Measurements from ENCODE around the gene MAML3.

Gene MAML3

DNA sequence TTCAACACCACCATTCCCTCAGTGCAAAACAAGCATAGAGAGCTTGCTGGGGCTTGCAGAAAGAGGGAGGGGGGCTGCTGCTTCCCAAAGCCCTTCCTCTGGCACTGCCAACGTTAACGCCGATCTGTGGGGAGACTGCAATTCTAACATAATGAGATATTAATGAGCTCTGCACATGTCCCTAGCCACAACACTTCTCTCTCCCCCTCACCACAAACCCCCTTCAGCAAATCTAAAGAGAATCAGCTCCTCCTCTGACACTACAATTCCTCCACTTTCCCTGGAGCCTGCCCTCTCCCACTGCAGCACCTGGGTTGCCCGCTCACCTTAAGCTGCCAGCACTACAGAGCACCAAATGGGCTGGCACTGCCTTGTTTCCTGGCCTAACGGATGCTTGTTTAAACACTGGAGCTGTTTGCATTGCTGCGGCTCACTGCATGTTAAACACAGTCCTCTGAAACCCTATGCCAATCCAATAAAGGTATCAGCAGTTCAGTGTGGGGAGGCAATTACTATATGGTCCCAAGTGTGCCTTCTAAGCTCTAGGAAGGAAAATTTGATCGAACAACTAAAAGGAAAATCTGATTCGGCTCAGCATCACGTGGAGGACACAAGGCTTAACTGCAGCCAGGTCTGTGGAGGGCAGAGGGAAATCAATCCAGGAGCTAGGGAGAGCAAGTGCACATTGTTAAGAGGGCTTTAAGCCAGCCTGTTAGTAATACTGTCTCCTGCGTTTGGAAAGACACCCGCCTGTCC is 232.4 kb downstream of the MAML3 start:
- no peak for DNase-seq (ENCODE audit: low read depth)

DNA sequence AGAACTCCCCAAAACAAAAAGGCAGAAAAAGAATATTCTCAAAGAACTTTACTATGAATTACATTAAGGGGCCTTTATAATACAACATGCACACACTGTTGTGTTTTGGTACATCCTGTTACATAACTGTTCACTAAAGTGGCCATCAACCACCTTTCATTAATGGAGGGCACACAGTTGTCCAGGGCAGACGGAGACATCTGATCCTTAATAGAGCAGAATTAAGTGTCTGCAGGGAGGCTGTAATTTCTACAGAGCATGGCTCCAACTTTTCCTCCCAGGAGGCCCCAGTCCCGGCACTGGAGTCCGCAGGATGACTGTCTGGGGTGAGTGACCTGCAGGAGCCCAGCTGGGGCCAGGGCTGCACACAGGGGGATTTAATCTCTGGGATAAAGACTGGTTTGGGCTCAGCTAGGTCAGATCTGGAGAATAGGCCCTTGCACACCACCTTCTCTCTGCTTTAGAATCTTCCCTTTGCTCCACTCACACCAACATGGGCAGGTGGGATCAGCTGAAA is 233.4 kb downstream of the MAML3 start:
- no peak for DNase-seq (ENCODE audit: low read depth)

DNA sequence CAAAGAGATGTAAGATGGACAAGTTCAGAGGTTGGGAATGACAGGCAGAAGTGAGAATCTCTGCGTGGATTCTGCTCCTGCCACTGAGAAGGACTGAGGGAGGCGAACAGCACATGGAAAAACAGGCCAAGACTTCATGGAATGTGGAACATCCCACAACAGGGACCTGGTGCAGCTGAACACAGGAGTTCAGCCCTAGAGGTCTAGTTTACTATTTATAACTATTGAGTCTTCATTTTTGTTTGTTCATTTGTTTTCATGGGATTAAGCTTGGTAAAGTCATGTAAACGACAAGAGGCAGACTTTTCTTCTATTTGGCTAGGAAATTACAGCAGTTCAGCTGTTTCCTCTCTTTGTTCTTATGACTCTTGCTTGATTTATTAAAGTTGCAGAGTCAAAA is 234.5 kb downstream of the MAML3 start:
- no peak for DNase-seq (ENCODE audit: low read depth)

DNA sequence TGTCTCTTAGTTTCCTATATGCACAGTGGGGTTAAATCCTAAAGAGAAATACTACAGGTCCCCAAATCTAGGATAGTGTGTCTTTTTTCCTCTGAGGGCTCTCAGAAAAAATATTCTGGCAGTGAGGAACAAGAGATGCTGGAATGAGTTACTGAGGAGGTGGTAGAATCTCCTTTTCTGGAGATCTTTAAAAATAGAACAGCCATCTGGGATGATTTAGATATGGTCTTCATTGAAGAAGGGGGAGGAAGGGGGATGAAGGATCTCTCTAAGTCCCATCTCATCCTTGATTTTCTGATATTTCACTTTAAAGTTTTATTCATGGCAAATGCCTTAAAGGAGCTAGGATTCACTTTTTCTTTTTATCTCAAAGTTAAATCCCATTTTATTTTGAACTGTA is 235.0 kb downstream of the MAML3 start:
- no peak for DNase-seq (ENCODE audit: low read depth)

DNA sequence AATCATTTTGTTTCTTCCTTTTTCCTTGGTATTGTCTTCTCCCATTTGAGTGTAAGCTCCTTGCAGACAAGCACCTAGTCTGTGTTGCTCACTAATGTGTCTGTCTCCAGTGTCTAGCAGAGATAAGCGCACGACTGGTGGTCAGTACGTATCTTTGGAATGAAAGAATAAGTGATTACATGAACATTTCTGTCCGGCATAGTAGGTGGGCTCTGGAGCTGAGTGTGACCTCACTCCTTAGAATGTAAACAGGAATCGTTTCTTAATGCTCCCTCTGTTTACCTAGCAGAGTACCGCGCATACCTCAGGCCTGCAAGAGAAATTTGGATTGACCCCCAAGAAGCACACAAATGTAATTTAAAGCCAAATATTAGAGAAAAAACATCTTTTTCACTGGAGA is 235.4 kb downstream of the MAML3 start:
- no peak for DNase-seq (ENCODE audit: low read depth)

DNA sequence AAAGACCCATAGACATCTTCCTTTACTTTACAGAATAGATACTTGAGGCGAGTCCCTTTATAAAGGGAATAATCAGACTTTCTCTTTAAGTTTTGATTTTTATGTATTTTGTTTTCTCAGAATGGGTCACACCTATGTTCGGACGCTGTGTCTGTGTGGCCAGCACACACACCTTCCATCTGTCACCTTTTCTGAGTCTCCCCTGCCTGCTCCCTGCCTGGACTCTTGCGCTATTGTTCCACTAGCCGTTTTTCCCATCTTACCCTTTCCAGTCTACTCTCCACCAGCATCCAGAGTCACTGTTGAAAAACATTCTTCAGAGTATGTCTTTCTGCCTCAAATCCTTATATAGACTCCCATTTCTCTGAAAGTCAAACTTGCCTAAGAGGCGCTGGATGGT is 236.1 kb downstream of the MAML3 start:
- DNase-seq (ENCODE audit: low read depth), result no peak

DNA sequence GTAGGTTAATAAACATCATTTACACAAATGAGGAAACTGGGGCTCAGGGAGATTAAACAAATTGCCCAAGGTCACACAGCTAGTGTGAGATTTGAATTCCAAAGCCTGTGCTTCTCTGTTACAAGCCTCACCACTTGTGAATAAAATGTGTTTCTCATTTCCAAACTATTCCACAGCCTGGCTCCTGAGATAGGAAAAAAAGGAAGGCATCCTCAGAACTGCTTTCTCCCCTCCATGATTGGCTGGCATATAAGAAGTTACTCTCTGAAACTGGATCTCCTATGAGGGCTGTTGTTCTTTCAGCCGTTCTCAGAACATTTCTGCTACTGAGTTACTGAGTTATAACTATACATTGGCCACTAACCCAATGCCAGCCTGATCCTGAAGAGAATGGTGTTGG is 237.9 kb downstream of the MAML3 start:
- DNase-seq (ENCODE audit: low read depth), result no peak

DNA sequence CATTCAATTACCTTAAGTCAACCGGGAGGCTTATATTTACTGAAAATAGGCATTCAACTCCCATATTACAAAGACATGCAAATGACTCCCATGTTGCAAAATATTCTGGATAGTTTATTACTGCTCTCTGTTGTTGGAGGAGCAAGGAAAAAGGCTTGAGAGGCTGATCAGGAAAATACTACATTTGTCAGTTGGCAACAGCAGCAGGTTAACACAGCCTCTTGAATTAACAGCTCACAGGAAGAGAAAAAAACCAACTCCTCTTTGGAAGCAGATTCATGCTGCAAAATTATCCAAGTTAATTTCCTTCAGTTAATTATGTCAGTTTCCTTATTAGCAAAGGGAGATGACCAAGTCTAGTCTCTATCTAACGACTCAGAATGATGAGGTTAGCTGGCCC is 238.9 kb downstream of the MAML3 start:
- no peak for DNase-seq (ENCODE audit: low read depth)

DNA sequence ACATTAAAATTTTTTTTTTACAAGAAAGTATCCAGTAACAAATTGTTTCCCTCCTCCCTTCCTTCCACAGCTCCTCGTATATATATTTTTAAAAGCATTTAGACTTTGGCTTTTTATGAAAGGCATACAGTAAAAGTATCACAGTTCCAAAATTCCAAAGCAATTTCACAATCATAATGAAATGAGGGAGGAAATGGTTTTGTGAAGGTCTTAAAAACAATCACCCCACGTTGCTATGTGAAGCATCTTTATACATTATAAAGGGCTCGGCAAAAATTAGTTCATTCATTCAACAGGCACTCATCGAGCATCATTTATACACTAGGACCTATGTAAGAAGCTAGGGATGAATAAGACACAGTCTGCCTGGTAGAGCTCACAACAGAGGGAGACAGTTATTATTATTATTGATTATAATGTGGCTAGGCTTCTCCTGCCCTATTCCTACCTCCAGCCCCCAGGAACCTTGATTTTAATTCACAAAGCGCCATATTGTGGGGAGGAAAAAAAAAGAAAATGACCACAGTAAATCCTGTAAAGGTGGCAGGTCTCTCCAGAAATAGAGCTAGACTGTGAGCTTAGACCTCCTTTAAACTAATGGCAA is 239.9 kb downstream of the MAML3 start:
- DNase-seq (ENCODE audit: low read depth), result no peak

DNA sequence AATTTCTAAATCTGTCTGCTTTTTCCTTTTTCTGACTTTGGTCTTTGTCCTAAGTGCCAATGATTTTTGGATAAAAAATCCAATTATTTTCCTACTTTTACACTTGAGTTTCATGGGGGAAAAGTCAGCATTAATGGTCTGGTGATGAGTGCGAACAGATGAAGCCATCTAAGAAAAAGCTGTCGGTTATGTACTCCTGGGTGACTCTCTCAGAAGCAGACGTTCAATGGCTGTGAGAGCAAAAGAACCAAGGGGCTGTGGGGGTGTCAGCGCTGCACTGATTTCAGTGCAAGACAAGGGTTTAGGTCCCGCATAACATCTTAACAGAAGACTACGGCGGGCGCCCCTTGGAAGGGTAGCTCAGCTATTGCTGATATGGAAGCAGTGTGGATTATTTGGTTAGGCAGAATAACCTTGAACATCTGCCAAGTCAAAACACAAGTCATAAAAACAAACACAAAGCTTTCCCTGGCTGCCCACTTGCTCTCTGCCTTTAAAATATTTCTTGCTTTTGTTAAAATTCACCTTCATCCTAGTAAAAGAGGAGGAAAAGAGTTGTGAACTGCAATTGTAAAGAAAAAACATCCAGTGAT is 240.5 kb downstream of the MAML3 start:
- DNase-seq (ENCODE audit: low read depth), result no peak

DNA sequence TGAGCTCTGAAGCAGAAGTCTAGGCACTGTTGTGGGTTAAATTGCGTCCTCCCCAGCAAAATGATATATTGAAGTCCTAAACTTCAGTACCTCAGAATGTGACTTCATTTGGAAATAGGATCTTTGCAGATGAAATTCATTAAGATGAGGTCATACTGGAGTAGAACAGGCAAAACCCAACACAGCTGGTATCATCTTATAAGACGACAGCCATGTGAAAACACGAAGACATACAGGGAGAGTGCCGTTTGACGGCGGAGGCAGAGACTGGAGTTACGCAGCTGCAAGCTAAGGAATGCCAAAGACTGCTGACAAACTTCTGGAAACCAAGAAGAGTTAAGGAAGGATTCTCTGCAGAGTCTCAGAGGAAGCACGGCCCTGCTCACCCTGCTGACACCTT is 241.5 kb downstream of the MAML3 start:
- no peak for DNase-seq (ENCODE audit: low read depth)

DNA sequence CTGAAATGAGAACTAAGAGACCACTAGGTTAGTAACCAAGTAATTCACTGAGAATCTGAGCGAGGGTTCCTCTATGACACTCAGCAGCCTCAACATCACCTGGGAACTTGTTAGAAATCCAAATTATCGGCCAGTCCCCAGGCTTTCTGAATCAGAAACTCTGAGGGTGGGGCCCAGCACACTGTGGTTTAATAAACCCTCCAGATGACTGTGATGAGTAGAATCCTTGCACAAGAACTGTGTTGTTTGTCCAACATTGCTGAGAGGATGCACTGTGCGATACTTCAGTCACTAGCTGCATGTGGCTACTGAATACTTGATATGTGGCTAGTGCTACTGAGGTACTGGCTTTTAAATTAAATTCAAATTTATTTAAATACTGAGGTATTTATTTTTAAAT is 243.9 kb downstream of the MAML3 start:
- no peak for DNase-seq (ENCODE audit: low read depth)

DNA sequence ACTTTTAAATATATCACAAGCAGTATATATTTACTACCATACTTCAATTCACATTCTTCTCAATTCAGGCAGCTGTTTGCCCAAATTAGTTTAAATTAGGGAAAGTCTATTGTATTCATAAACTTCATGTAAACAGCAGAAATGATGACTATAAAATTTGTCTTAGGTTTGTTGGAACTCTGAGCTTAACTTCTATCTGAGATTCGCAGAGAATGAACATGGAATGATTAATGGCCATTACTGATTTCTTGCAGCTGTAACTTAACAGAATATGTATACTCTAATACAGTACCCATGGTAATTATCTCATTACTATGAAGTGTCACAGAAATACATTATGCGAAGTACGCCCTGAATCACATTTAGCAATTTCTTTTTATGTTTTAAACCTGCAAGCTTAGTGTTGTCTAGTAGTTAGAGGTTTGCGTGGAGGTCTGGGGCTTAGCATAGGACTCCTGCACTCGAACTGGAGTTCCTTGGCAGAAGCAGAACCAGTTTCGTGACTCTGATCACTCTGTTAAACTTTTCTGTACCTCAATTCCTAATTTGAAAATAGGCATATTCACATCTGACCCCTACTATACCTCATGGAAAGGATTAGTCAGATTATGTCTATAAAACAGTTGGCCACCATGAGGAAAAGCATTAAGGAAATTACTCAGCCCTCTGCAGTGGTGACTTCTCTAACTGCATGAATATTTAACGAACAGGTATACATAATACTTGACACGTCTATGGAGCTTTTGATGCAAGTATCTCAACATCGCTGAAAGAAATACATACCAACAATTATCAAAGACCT is 245.1 kb downstream of the MAML3 start:
- no peak for DNase-seq (ENCODE audit: low read depth)

DNA sequence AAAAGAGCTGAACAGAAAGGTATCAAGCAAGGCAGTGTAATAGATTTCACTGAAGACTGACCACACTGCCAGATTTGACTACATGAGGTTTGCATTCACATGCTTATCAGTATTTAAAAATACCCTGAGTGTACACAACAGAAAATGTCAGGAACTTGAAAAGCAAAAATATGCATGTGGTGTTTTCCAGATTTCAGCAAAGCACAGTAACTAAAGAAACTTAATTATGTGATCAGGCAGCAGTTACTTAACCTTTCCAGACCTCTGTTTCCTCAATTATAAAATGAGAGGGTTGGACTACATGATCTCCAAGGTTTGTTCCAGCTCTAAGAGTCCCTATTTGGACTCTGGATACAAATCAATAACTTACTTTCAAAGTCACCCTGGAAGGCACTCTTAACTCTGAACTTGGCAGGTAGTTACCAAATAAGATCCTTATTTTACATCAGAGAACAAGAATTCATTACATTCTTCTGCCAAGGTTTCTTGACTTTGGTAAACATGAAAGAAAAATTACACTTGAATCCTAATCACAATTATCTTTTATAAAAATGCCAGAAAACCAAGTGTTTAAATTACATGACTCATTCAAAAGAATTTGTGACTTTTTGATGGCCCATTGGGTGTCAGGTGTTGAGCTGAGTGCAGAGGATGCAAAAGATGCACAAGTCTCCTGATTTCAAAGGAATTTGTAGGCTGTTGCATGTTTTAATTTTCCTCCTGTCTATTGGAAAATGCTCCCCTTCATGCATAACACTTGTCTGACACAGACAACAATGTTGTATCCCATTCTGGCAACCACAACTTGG is 246.8 kb downstream of the MAML3 start:
- no peak for DNase-seq (ENCODE audit: low read depth)

DNA sequence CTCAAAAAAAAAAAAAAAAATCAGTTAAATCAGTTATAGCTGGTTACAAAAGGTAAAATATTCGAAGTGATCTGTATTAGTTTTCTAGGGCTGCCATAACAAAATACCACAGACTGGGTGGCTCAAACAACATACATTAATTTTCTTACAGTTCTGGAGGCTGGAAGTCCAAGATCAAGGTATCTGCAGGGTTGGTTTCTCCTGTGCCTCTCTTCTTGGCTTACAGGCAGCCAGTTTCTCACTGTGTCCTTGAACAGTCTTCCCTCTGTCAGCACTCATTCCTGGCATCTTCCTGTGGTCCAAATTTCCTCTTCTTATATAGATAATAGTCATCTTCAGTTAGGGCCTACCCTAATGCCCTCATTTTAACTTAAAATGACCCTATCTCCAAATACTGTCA is 248.5 kb downstream of the MAML3 start:
- DNase-seq (ENCODE audit: low read depth), result no peak

DNA sequence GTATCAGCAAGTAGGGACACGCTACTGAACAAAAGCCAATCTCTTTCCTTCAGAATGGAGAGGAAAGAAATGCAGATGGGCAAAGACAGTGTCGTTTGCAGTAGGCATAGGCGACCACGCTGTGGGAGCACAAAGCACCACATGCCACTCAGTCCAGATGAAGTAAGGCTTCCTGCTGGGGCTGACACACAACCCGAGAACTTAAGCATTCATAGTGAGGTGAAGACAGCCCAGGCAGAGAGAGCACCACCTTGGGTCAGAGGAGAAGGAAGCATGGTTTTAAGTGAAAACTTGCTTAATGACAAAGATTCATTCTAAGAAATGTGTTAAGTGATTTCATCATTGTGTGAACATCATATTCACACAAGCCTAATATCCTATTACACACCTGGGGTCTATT is 249.6 kb downstream of the MAML3 start:
- DNase-seq (ENCODE audit: low read depth), result no peak

DNA sequence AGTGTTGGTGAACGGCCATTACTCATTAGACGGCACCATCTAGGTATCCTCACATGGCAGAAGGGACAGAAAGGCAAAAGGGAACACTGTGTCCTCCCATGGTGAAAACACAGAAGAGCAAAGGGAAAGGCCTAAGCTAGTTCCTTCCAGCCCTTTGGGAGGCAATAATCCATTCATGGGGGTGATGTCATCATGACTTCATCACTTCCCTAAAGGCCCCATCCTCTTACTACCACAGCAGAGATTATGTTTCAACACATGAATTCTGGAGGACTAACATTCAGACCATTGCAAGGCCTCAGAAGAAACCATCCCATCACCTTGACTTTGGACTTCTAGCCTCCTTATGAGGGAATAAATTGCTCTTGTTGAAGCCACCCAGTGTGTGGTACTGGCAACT is 250.1 kb downstream of the MAML3 start:
- DNase-seq (ENCODE audit: low read depth), result no peak

DNA sequence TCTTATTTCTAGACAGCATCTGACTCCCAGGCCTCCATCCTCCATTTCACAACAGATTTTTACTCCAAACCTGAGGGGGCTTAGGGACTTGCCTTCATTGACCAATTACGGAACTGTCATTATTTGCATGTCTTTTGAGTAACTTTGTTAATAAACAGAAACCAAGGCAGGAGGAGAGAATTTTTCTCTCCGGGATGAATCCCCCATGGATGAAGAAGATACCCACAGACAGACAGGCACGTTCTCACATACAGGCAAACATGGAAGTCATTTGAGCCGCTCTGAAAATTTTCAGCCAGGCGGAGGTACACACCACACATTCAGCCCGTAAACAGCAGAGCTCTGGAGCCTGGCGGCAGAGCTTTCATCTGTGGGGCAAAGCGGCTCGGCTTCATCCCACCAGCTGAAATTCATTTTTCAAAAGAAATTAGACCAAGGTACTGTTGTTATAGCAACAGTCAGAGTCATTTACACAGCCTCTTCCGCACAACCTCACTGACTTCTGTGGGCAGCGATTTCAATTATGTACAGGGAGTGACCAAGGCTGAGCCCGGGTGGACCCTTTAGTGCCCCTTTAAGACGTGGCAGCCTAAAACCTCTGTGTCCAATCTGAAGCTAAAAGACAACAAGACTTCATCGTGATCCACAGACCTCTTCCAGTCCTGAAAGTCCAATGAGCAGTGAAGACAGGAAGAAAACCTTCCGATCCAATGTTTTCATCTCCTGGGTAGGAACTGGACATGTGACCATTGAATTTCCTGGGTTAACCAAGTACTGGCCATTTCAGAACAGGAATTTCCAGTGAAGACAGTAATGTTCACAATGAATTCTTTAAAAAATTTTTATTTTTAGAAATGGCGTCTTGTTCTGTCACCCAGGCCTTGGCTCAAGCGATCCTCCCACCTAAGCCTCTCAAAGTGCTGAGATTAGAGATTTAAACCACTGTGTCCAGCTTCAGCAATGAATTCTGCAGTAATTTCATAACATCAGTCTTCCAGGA is 251.4 kb downstream of the MAML3 start:
- DNase-seq (ENCODE audit: low read depth), result no peak

DNA sequence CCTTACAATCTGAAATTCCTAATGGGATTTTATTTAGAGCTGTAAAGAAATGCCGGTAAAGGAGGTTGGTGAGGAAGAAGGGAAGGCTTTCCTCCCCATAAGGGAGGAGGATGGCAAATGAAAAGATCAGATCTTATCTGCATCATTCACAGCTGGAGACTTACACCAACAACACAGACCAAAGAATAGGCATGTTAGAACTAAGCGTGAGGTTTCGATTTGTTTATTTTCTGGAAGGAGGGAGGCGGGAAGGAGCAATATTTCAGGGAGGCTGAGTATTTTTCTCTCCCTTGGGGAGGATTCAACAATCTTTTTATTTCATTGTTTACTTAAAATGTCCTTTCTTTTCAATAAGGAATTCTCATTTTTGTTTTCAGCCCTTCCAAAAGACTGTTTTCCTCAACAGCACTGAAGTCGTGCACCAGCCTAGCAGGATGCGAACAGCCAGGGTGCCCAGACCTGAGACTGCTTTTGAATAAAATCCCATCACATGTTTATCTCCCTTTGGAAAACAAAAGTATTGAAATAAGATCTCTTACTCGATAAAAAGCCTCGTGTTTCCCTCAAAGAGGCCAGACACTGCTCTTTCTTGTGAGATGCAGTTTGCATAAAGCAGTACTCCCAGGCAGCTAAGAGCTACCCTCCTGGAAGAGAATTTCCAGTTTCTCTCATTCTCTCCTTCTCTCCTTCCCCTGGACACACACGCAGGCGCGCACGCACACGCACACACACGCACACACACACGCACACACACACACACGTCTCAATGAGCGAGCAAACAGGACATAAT is 252.3 kb downstream of the MAML3 start:
- DNase-seq (ENCODE audit: low read depth), result no peak

DNA sequence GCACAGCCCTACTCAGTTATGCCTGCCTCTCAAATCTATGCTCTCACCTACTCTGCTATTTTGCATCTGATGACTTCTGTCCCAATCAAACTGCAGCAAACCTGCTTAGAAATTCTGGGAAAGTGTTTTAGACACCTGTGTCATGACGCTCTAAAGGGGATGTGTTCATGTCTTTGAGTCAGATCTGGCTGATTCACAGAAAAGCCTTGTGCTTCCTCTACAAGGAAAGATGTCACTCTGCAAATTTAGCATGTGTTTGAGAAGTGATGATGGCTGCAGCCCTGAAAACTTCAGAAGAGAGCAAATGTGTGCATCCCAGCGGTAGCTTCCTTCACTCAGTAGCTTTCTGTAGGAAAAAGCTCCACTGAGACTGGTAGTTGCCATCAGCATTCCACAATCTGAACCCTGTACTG is 253.0 kb downstream of the MAML3 start:
- no peak for DNase-seq (ENCODE audit: low read depth)

Measured in activated T-helper 1 cell treated with Interleukin-2 at 50 U/mL for 16 hours (primary cell).